Neuronal stem cell (in vitro differentiated cells): ENCODE results near the gene HMX3.

ENCODE experiments used
- DNase-seq: peaks from one replicate; pipeline ENCODE4 v3.0.0-alpha.2; 2013; ENCODE audit warnings: low spot score
- H2AFZ ChIP-seq: one replicate; pipeline ENCODE4 v1.6.1; 2013; ENCODE audit warnings: mild to moderate bottlenecking, low read length, inconsistent platforms
- H2AK5ac ChIP-seq: 2 replicates; pipeline ENCODE4 v1.6.1; 2013; ENCODE audit warnings: low read depth, mild to moderate bottlenecking, inconsistent platforms, low read length, moderate library complexity, mixed read lengths
- H2BK120ac ChIP-seq: 2 replicates; pipeline ENCODE4 v1.6.1; 2013; ENCODE audit warnings: low read depth, mild to moderate bottlenecking, inconsistent platforms, low read length, moderate library complexity, mixed read lengths
- H2BK12ac ChIP-seq: one replicate; pipeline ENCODE4 v1.6.1; 2013; ENCODE audit warnings: low read length, inconsistent platforms
- H2BK15ac ChIP-seq: 2 replicates; pipeline ENCODE4 v1.6.1; 2013; ENCODE audit warnings: mild to moderate bottlenecking, low read length, inconsistent platforms, mixed read lengths
- H2BK5ac ChIP-seq: one replicate; pipeline ENCODE4 v1.6.1; 2013; ENCODE audit warnings: inconsistent platforms, mild to moderate bottlenecking, low read length, moderate library complexity
- H3K14ac ChIP-seq: one replicate; pipeline ENCODE4 v1.6.1; 2013; ENCODE audit warnings: low read length, inconsistent platforms
- H3K18ac ChIP-seq: 2 replicates; pipeline ENCODE4 v1.6.1; 2013; ENCODE audit warnings: low read length, inconsistent platforms
- H3K23ac ChIP-seq: 2 replicates; pipeline ENCODE4 v1.6.1; 2013; ENCODE audit warnings: low read depth, mild to moderate bottlenecking, mixed read lengths, low read length, inconsistent platforms; ENCODE audit not compliant: poor library complexity
- H3K27ac ChIP-seq: replicated peaks from 3 replicates; pipeline ENCODE4 v1.5.1; 2013; ENCODE audit warnings: low read length, inconsistent platforms
- H3K27me3 ChIP-seq, 3 experiments: 2 replicates each; pipeline ENCODE4 v1.6.1; 2013; ENCODE audit warnings: low read length in 3 of 3, mild to moderate bottlenecking in 2 of 3, inconsistent platforms in 1 of 3, low read depth in 1 of 3, mixed read lengths in 1 of 3, moderate library complexity in 1 of 3; ENCODE audit not compliant: control insufficient read depth in 3 of 3, insufficient read depth in 3 of 3
- H3K36me3 ChIP-seq, 2 donors: replicated peaks in 1 of 2; 2 replicates each; pipeline ENCODE4 v1.6.1; 2013; ENCODE audit warnings: low read length in 2 of 2; ENCODE audit not compliant: control insufficient read depth in 2 of 2, insufficient read depth in 2 of 2
- H3K4ac ChIP-seq: 2 replicates; pipeline ENCODE4 v1.6.1; 2013; ENCODE audit warnings: inconsistent platforms, mild to moderate bottlenecking, low read length, moderate library complexity
- H3K4me1 ChIP-seq, 2 donors: 1 replicate in 1 of 2; 2 replicates in 1 of 2; pipeline ENCODE4 v1.6.1; 2013; ENCODE audit warnings: low read length in 2 of 2, low read depth in 1 of 2; ENCODE audit not compliant: control insufficient read depth in 2 of 2, insufficient read depth in 1 of 2
- H3K4me2 ChIP-seq: one replicate; pipeline ENCODE4 v1.6.1; 2013; ENCODE audit warnings: mild to moderate bottlenecking, low read length, inconsistent platforms; ENCODE audit not compliant: insufficient read depth, poor library complexity, severe bottlenecking
- H3K4me3 ChIP-seq, 2 donors: 2 replicates each; pipeline ENCODE4 v1.5.1; 2013; ENCODE audit warnings: low read length in 2 of 2, mild to moderate bottlenecking in 2 of 2, inconsistent platforms in 1 of 2, moderate library complexity in 1 of 2
- H3K79me1 ChIP-seq: one replicate; pipeline ENCODE4 v1.6.1; 2013; ENCODE audit warnings: low read depth, mild to moderate bottlenecking, inconsistent platforms, low read length, moderate library complexity
- H3K9ac ChIP-seq: one replicate; pipeline ENCODE4 v1.6.1; 2013; ENCODE audit warnings: mild to moderate bottlenecking, low read depth, low read length, inconsistent platforms; ENCODE audit not compliant: poor library complexity
- H3K9me3 ChIP-seq, 2 donors: replicated peaks in 1 of 2; 2 replicates each; pipeline versions ENCODE3 to v1.6.1; 2013; ENCODE audit warnings: low read length in 2 of 2, mild to moderate bottlenecking in 2 of 2, inconsistent platforms in 1 of 2, low read depth in 1 of 2, mixed read lengths in 1 of 2, moderate library complexity in 1 of 2; ENCODE audit not compliant: control insufficient read depth in 2 of 2, insufficient read depth in 1 of 2
- H4K8ac ChIP-seq: one replicate; pipeline ENCODE4 v1.6.1; 2013; ENCODE audit warnings: low read depth, mild to moderate bottlenecking, inconsistent platforms, low read length, moderate library complexity
- H4K91ac ChIP-seq: one replicate; pipeline ENCODE4 v1.6.1; 2013; ENCODE audit warnings: low read length, low read depth, mild to moderate bottlenecking, inconsistent platforms; ENCODE audit not compliant: poor library complexity
- WGBS, 2 donors: extraction: QIAGEN DNeasy Blood & Tissue Kit; methylation state at CpG; one replicate each; pipeline ENCODE4 v1.1.7; 2013; ENCODE audit warnings: missing lambda C conversion rate in 2 of 2, mixed read lengths in 1 of 2; ENCODE audit not compliant: insufficient read length in 2 of 2, insufficient replicate concordance in 1 of 2; ENCODE audit errors: extremely low coverage in 2 of 2; 5-methylcytosine and 5-hydroxymethylcytosine counted together

The HMX3 gene

DNA sequence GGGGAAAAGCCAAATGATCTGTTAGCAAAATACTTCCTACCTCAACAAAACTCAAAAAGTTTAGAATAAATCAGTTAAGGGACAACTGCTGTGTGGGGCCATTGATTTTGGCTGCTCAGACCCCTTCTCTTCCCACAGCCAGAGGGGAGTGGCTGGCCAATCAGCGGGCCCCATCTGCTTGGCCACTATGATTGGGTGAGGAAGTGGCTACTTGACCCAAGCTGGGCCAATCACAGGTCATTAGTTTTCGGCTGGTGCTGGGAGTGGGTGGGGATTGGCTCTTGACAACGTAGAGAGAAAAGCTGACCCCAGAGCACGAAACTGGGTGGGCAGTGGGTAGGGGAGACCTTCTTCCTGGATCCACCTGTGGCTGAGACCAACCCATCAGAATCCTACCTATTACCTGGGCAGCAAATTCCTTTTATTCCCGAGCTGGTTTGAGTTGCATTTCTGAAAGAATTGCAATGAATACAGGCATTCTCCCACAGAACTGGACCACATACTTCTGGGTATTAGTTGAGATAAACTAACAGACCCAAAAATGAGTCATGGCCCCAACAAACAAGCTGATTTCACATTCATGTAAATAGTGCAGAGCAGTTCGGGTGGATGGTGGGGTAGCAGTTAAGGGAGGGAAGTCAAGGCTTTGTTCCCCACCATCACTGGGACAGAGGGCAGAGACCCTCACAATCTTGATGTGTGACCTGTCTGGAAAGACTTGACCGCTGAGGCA lies 35.6 kb upstream of the HMX3 start:
- no peaks in the 10 kb centered on the region for H3K9me3 ChIP-seq
- H3K14ac ChIP-seq: no peak overlapping the region
- DNase-seq: no peak
- no peak overlapping the region for H4K8ac ChIP-seq
- no peak overlapping the region for H3K9ac ChIP-seq
- H2AFZ ChIP-seq: no peak overlapping the region
- H2BK5ac ChIP-seq: no peak overlapping the region
- H4K91ac ChIP-seq: no peak overlapping the region
- no peak overlapping the region for H2AK5ac ChIP-seq
- no peak overlapping the region for H3K27ac ChIP-seq
- H3K4ac ChIP-seq: no peak overlapping the region
- H2BK12ac ChIP-seq: no peak overlapping the region
- no peaks in the 10 kb centered on the region for H3K79me1 ChIP-seq
- no CpG with 5 or more reads among the region's 7 CpGs for WGBS, 2 donors
- H3K4me2 ChIP-seq: no peak overlapping the region
- no peak overlapping the region for H3K4me3 ChIP-seq
- H3K18ac ChIP-seq: no peak overlapping the region
- no peak overlapping the region for H2BK120ac ChIP-seq
- H3K36me3 ChIP-seq: no peaks in the 10 kb centered on the region
- peaks cover 0 to 18% (median 0%) of the 10 kb centered on the region in 3 experiments for H3K27me3 ChIP-seq
- H2BK15ac ChIP-seq: no peak overlapping the region
- no peaks in the 10 kb centered on the region for H3K4me1 ChIP-seq
- H3K23ac ChIP-seq: no peak overlapping the region

DNA sequence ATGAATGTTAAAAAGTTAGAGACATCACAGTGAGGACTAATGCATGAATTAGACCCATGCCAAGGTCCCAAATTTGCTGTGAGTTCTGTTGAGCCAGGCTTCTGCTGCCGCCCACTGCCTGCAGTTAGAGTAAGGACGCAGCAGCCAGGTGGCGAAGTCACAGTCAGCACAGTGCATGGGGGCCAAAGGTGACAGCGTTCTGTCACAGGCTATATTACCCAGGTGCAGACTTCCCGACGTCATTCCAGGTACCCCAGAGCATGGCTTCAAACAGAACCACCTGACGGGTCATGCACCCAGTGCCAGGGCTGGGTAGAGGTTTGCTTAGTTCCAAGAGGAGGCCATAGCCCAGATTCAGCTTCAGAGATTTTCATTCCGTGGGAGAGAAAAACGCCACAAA lies 33.9 kb upstream of the HMX3 start:
- H3K18ac ChIP-seq: no peak overlapping the region
- H4K91ac ChIP-seq: no peak overlapping the region
- no peak overlapping the region for H2AK5ac ChIP-seq
- no peak overlapping the region for H2BK5ac ChIP-seq
- no peaks in the 10 kb centered on the region for H3K36me3 ChIP-seq
- H3K23ac ChIP-seq: no peak overlapping the region
- no peak overlapping the region for H3K9ac ChIP-seq
- no peak overlapping the region for H2AFZ ChIP-seq
- H3K27ac ChIP-seq: no peak overlapping the region
- peaks cover 0 to 24% (median 0%) of the 10 kb centered on the region in 3 experiments for H3K27me3 ChIP-seq
- no peak overlapping the region for H2BK15ac ChIP-seq
- H2BK120ac ChIP-seq: no peak overlapping the region
- DNase-seq: no peak
- no peak overlapping the region for H2BK12ac ChIP-seq
- H3K4me1 ChIP-seq: no peaks in the 10 kb centered on the region
- no peak overlapping the region for H3K4ac ChIP-seq
- H3K9me3 ChIP-seq: peaks cover 0 to 1% of the 10 kb centered on the region in 2 donors
- H3K4me2 ChIP-seq: no peak overlapping the region
- H4K8ac ChIP-seq: no peak overlapping the region
- no peaks in the 10 kb centered on the region for H3K79me1 ChIP-seq
- no peak overlapping the region for H3K14ac ChIP-seq
- no peak overlapping the region for H3K4me3 ChIP-seq
- no CpG with 5 or more reads among the region's 9 CpGs for WGBS, 2 donors

DNA sequence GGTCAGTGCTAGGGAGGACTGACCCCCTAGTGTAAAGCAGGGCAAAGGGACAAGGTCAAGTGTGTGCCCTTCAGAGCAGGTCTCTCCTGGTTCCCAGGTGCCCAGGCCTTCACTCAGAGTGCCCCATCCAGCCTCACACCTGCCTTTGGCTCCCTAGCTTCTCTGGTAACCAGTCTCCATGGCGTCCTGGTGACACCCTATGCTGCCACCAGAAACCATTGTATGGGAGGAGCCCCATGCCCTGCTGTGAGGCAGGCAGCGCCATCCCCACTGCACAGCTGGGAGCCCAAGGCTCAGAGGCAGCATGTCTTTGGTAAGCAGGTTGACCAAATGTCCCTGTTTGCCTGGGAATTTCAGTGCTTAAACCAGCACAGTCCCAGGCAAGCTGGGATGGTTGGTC lies 33.1 kb upstream of the HMX3 start:
- WGBS, 2 donors: no CpG with 5 or more reads among the region's 2 CpGs
- Histone ChIP-seq H4K8ac (no peak overlapping the region), H3K4me1 (no peaks in the 10 kb centered on the region), H4K91ac (no peak overlapping the region), H3K4me3 (no peak overlapping the region), H3K27ac (no peak overlapping the region), H3K79me1 (no peaks in the 10 kb centered on the region), H2AFZ (no peak overlapping the region), H2AK5ac (no peak overlapping the region), H3K4me2 (no peak overlapping the region), H3K9ac (no peak overlapping the region), H2BK12ac (no peak overlapping the region), H3K27me3 (peaks cover 0 to 19% (median 0%) of the 10 kb centered on the region in 3 experiments), H2BK5ac (no peak overlapping the region), H2BK15ac (no peak overlapping the region), H3K9me3 (peaks cover 0 to 1% of the 10 kb centered on the region in 2 donors), H2BK120ac (no peak overlapping the region), H3K23ac (no peak overlapping the region), H3K18ac (no peak overlapping the region), H3K4ac (no peak overlapping the region), H3K36me3 (no peaks in the 10 kb centered on the region), H3K14ac (no peak overlapping the region)
- DNase-seq: no peak

DNA sequence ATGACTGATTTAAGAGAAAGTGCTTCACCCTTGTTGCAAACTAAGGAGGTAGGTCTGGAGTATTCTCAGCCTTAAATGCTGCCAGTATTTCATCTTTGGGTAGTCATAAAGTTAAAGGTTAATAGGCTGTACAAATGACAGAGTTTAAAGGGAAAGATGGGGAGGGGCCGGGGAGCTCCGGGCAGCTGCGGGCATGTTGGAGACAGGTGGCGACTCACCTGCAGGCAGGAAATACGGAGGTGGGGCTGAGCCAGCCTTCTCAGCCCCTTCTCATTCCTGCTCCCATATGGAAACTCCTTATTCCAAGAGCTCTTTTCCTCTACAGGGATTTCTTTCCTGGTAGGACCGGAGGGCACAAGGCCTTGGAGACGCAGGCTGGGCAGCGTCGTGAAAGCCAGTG lies 31.8 kb upstream of the HMX3 start:
- no peak overlapping the region for H3K14ac ChIP-seq
- no CpG with 5 or more reads among the region's 9 CpGs for WGBS, 2 donors
- H2BK12ac ChIP-seq: no peak overlapping the region
- no peak for DNase-seq
- H3K9me3 ChIP-seq: peaks cover 0 to 1% of the 10 kb centered on the region in 2 donors
- no peaks in the 10 kb centered on the region for H3K79me1 ChIP-seq
- no peak overlapping the region for H2BK15ac ChIP-seq
- no peak overlapping the region for H2AFZ ChIP-seq
- H3K36me3 ChIP-seq: no peaks in the 10 kb centered on the region
- no peak overlapping the region for H3K9ac ChIP-seq
- H3K18ac ChIP-seq: no peak overlapping the region
- H3K27me3 ChIP-seq: peaks cover 0 to 21% (median 0%) of the 10 kb centered on the region in 3 experiments
- no peak overlapping the region for H2BK5ac ChIP-seq
- no peak overlapping the region for H3K23ac ChIP-seq
- H4K91ac ChIP-seq: no peak overlapping the region
- no peak overlapping the region for H2BK120ac ChIP-seq
- no peak overlapping the region for H3K4me3 ChIP-seq
- no peak overlapping the region for H3K4me2 ChIP-seq
- H3K4me1 ChIP-seq: no peaks in the 10 kb centered on the region
- no peak overlapping the region for H4K8ac ChIP-seq
- H2AK5ac ChIP-seq: no peak overlapping the region
- H3K27ac ChIP-seq: no peak overlapping the region
- H3K4ac ChIP-seq: no peak overlapping the region
